ENCODE data around the gene CCDC92B. TPM values are rescaled to one million over a fixed set of nuclear protein-coding genes. Genes with fewer than 3 reads are reported as not detected.
"Not testable (repeated sequence)": the region's sequence is repeated elsewhere in the genome, so short reads cannot be mapped to it uniquely, and the experiment has no call there.

The CCDC92B gene
- total RNA-seq, 2 donors from 2014 or later = 0.13 to 0.37 TPM

DNA sequence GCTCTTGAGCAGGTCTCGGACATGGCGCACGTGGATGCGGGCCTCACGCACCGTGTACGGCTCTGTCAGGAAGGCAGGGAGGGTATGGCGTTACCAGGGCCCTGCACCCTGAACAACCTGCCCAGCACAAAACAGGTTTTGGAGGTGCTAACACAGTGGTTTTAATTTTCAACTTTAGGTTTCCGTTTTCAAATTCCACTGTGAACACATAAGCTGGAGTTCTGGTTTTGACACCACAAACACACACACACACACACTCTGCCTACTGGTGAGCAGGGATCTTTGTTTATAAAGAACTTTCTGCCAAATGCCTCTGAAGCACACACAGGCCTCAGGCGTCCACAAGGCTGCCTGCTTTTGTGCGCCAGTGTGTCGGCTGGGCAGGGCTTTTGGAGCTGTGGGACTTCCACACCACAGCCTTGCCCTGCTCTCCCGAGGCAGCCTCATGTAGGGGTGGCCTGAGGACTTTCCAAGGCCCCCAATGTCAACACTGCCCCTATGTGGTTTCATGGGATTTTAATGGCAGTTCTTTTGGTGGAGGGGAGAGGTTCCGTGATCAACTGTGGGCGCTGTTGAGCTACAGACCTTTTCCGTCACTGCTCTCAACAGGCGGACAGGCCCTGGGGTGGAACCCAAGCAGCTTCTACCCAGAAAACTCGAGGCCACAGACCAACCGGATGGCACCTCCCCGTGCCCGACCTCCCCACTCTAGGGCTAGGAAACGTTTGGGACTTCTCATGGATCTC is 47.3 kb downstream of the CCDC92B start:
- DNase-seq (no peak), ATAC-seq (no peak)
- no peaks in the 10 kb centered on the region for H3K9me3 ChIP-seq (ENCODE audit: control insufficient read depth, low read length, poor library complexity, severe bottlenecking)
- Mint-ChIP-seq H3K27me3 (no peaks in the 10 kb centered on the region), H3K27ac (no peak overlapping the region), H3K36me3 (ENCODE audit: low read depth) (no peaks in the 10 kb centered on the region), H3K4me1 (peaks cover 8% of the 10 kb centered on the region), H3K4me3 (no peak overlapping the region)

DNA sequence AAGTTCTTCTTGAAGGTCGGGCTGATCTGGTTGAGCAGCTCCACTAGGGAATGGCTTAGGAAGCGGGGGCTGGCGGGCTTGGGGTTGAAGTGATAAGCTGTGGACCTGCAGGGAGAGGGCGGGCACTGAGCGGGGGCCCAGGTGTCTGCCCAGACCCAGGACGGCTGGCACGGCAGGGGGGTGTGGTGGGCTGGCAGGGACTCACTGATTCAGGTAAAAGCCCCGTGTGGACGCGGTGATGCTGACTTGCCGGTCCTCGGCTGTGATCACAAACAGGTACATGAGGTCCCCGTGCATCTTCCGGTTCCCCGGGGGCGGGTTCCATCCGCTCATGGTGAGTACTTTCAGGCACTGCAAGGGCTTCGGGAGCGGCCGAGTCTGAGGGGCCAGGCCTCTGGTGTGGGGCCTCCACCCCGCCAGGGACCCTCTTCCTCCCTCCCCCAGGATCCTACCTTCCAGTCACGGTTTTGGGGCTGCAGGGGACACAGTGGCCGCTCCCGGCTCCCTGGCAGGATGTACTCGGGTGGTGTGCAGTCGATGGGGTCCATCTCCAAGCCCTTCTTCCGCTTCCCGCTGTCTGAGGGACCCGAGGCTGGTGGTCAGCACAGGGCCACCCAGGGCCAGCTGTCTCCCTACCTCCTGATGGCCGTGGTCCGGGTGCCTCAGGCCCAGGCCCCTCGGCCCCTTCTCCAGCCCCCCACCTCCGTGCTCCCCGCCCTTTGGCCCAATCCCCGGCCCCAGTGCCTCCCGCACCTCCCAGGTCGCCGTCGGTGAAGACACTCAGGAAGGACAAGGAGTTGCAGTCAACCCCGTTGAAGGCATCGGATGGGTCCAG is 48.1 kb downstream of the CCDC92B start:
- H3K36me3 Mint-ChIP-seq (ENCODE audit: low read depth) = no peaks in the 10 kb centered on the region
- no peak for DNase-seq
- H3K4me1 Mint-ChIP-seq = peaks cover 8% of the 10 kb centered on the region
- no peaks in the 10 kb centered on the region for H3K27me3 Mint-ChIP-seq
- no peak overlapping the region for H3K27ac Mint-ChIP-seq
- no peak overlapping the region for H3K4me3 Mint-ChIP-seq
- no peaks in the 10 kb centered on the region for H3K9me3 ChIP-seq (ENCODE audit: control insufficient read depth, low read length, poor library complexity, severe bottlenecking)
- ATAC-seq = no peak

DNA sequence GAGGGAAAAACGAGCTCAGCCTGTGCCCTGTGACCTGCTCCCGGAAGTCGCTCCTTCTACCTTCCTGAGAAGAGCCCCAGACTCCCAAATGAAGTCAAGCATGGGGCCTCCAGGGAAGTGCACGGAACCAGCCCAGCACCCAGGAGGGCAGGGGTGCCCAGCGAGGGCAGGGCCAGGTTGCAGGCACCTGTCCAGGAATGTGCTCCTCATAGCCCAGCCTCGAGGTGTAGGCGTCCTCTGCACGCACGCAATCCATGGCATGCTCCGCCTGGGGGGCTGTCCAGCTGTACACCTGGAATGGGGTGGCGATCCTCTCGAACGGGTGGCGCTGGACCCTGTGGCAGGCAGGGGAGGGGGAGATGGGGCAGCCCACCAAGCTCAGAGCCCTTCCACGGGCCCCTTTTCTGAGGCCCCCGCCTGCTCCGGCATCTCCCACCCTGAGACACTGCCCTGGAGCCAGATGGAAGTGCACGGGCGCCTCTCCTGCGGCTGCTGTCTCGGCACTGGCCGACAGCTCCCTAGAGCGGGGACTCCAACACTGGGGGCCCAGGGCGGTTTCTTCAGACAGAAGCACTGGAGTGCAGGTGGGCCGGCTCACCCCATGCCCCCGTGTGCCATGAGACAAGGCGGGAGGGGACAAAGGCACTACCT is 48.8 kb downstream of the CCDC92B start:
- no peak for DNase-seq
- no peak overlapping the region for H3K4me3 Mint-ChIP-seq
- peaks cover 6% of the 10 kb centered on the region for H3K4me1 Mint-ChIP-seq

DNA sequence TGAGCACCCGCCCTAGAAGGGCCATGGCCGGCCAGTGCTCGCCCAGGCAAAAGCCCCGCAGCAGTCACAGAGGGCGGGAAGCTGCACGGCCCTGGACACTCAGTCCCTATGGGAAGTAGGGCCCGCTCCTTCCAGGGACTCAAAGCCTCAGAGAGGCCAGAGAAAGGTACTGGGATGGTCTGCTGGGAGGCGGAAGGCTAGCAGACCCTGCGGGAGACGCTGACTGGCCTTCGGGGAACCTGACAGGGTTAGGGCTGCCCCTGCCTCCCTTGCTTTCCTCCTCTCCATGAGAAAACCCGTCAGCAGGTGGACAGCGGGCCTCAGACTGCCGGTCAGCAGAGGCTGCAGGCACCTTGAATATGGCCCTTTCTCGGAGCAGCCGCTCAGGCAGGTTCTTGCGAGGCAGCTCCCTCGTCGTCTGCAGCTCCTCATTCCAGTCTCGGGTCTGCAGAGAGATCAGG is 49.4 kb downstream of the CCDC92B start:
- H3K9me3 ChIP-seq (ENCODE audit: control insufficient read depth, low read length, poor library complexity, severe bottlenecking) = no peaks in the 10 kb centered on the region
- no peak overlapping the region for H3K4me3 Mint-ChIP-seq
- ATAC-seq (no peak), DNase-seq (no peak)
- no peaks in the 10 kb centered on the region for H3K36me3 Mint-ChIP-seq (ENCODE audit: low read depth)
- H3K27ac Mint-ChIP-seq = no peak overlapping the region
- H3K4me1 Mint-ChIP-seq = peaks cover 2% of the 10 kb centered on the region
- no peaks in the 10 kb centered on the region for H3K27me3 Mint-ChIP-seq

More for the DNA sequence above, 48.8 kb downstream of the CCDC92B start:
- Mint-ChIP-seq H3K27me3 (no peaks in the 10 kb centered on the region), H3K36me3 (ENCODE audit: low read depth) (no peaks in the 10 kb centered on the region), H3K27ac (no peak overlapping the region)
- ATAC-seq = no peak
- no peaks in the 10 kb centered on the region for H3K9me3 ChIP-seq (ENCODE audit: control insufficient read depth, low read length, poor library complexity, severe bottlenecking)

DNA sequence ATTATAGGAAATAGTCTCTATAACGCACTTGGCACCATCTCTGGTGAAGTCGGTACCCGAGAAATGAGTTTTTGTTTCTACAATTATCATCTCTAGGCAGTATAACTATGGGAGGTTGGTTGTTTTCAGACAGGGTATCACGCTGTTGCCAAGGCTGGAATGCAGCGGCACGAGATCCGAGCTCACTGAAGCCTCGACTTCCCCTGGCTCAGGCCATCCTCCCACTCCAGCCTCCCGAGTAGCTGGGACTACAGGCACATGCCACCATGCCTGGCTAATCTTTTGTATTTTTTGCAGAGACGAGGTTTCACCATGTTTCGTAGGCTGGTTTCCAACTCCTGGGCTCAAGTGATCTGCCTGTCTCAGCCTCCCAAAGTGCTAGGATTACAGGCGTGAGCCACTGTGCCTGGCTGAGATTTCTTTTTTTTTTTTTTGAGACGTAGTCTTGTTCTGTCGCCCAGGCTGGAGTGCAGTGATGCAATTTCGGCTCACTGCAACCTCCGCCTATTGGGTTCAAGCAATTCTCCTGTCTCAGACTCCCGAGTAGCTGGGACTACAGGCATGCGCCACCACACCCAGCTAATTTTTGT is 50.1 kb downstream of the CCDC92B start:
- not testable (repeated sequence) for H3K9me3 ChIP-seq (ENCODE audit: control insufficient read depth, low read length, poor library complexity, severe bottlenecking); ATAC-seq; H3K4me1 Mint-ChIP-seq; H3K27ac Mint-ChIP-seq; H3K4me3 Mint-ChIP-seq; H3K27me3 Mint-ChIP-seq; H3K36me3 Mint-ChIP-seq (ENCODE audit: low read depth); DNase-seq

DNA sequence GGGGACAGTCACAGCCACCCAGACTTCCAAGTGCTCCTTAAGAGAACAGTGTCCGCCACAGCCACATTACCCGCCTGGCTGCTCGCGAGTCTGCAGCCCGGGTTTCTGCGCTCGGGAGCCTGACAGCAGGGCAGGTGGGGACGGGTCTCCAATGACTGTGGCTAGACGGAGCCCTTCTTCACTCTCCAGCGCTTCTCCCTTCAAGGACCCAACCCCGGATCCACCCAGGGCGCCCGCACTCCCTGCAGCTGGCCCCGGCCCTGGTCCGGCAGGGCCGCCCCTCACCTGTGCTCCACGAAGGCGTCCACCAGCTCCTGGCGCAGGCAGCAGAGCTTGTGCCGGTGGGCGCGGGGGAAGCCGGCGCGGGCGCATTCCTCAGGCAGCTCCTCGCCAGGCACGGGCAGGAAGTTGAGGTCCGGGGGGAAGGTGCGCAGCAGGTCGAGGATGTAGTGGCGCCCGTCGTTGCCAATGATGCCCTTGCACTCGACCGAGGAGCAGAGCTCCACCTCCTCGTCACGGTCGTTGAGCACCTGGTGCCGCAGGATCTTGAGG is 51.8 kb downstream of the CCDC92B start:
- DNase-seq (peak in 1 of 3 donors; percentile 3), ATAC-seq (no peak)
- Mint-ChIP-seq H3K27me3 (no peaks in the 10 kb centered on the region), H3K36me3 (ENCODE audit: low read depth) (no peaks in the 10 kb centered on the region), H3K4me1 (no peaks in the 10 kb centered on the region), H3K4me3 (no peak overlapping the region), H3K27ac (no peak overlapping the region)
- no peaks in the 10 kb centered on the region for H3K9me3 ChIP-seq (ENCODE audit: control insufficient read depth, low read length, poor library complexity, severe bottlenecking)

DNA sequence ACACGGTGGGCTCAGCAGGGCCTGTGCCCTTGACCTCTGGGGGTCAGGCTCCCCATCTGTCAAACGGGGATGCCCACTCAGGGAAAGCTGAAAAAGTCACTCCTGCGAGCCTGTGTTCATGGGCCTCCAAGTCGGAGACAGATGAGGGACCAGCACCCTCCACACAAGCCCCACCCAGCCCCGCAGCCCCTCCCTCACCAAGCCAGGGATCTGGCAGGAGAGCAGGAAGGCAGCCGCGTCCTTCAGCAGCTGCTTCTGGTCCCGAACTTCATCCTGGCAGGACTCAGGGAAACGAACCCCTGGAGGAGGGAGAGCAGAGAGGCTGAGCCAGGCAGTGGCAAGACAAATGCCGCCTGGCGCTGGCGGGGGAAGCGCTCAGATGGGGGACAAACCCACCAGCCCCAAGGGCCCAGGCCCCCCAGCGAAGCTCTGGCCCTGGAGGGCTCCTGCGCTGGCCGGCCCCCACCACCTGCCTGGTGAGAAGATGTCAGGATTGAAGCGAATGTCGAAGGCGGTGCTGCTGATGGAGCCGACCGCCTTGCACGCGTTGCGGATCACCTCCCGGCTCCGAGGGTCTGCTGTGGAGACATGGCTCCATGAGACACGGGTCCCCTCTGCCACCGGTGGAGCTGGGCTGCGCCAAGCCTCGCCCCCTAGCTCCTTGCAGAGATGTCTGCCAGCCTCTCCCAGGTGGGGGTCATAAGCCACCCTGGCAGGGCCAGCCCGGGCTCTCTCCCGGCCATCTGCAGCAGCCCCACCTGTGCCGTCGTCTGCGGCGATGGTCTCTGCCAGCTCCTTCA is 53.3 kb downstream of the CCDC92B start:
- H3K36me3 Mint-ChIP-seq (ENCODE audit: low read depth) = no peaks in the 10 kb centered on the region
- no peak for DNase-seq

DNA sequence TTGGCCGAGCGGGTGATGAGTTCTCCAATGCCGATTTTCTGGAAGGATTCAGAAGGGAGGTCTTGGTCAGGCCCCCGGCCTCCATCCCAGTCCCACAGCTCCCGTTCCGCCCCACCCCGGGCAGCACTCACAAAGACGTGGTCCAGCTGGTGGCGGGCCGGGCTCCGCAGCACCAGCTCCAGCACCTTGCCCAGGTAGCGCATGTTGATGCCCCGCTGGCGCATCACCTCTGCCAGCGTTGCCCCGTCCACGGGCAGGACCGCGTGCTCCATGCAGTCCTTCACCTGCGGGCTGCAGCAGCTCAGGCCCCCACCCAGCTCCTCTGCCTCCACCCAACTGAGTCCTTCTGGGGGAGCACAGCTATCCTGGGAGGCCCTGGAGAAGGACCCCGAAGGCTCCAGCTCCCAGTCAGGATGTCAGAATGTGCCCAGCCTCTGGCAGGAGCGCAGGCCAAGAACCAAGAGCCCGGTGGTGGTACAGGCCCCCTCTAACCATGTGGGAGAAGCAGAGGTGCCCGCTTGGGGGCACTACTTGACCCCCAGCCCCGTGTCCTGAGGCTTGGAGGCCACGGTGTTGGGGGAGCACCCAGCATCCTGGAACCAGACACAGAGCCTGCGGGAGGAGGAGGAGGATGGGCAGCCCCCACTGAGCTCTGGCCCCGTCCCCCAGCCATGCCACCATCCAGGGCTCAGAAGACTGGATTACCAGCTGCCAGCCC is 54.0 kb downstream of the CCDC92B start:
- Mint-ChIP-seq H3K4me3 (no peak overlapping the region), H3K27ac (no peak overlapping the region), H3K36me3 (ENCODE audit: low read depth) (no peaks in the 10 kb centered on the region), H3K27me3 (no peaks in the 10 kb centered on the region), H3K4me1 (no peaks in the 10 kb centered on the region)
- DNase-seq (no peak), ATAC-seq (no peak)
- no peaks in the 10 kb centered on the region for H3K9me3 ChIP-seq (ENCODE audit: control insufficient read depth, low read length, poor library complexity, severe bottlenecking)

More for the DNA sequence above, 53.3 kb downstream of the CCDC92B start:
- H3K4me3 Mint-ChIP-seq = no peak overlapping the region
- H3K4me1 Mint-ChIP-seq = no peaks in the 10 kb centered on the region
- no peaks in the 10 kb centered on the region for H3K9me3 ChIP-seq (ENCODE audit: control insufficient read depth, low read length, poor library complexity, severe bottlenecking)
- H3K27me3 Mint-ChIP-seq = no peaks in the 10 kb centered on the region
- H3K27ac Mint-ChIP-seq = no peak overlapping the region
- no peak for ATAC-seq

DNA sequence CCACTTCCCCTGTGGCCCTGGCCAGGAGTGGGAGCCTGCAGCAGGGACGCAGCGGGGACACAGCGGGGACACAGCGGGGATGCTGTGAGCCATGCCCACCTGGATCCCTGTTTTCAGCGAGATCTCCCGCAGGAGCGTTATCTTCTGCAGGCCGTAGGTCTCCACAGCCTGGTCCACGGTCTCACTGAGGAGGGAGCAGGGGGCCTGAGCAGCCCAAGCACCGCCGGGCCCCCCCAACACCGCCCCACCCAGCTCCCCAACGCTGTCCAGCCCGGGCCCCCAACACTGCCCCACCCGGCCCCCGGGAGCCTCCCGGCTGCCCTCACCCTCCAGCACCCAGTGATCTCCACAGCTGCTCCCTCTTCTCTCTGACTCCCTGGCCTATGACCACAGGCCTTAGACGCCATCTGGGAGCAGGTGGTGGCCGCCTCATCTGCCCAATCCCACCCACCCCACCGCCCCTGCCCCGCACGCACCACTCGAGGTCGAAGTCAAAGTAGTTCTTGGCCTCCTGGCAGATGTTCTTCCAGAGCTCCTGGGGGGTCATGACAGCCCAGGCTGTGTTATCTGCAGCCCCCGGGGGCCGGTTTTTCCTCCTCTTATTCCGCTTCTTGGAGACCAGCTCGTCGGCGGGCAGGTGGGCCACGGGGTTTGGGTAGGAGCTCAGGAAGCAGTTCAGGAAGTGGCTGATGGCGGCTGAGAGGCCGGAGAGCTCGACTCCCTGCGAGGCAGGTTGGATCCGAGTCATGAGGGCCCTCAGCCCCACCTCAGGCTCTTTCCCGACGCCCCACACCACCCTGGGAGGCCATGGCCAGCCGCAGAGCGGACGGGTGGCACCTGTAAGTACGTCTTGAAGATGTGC is 54.8 kb downstream of the CCDC92B start:
- ATAC-seq (no peak), DNase-seq (no peak)
- no peaks in the 10 kb centered on the region for H3K9me3 ChIP-seq (ENCODE audit: control insufficient read depth, low read length, poor library complexity, severe bottlenecking)
- no peaks in the 10 kb centered on the region for H3K36me3 Mint-ChIP-seq (ENCODE audit: low read depth)
- H3K4me1 Mint-ChIP-seq = no peaks in the 10 kb centered on the region
- H3K4me3 Mint-ChIP-seq = no peak overlapping the region
- no peak overlapping the region for H3K27ac Mint-ChIP-seq
- H3K27me3 Mint-ChIP-seq = no peaks in the 10 kb centered on the region

DNA sequence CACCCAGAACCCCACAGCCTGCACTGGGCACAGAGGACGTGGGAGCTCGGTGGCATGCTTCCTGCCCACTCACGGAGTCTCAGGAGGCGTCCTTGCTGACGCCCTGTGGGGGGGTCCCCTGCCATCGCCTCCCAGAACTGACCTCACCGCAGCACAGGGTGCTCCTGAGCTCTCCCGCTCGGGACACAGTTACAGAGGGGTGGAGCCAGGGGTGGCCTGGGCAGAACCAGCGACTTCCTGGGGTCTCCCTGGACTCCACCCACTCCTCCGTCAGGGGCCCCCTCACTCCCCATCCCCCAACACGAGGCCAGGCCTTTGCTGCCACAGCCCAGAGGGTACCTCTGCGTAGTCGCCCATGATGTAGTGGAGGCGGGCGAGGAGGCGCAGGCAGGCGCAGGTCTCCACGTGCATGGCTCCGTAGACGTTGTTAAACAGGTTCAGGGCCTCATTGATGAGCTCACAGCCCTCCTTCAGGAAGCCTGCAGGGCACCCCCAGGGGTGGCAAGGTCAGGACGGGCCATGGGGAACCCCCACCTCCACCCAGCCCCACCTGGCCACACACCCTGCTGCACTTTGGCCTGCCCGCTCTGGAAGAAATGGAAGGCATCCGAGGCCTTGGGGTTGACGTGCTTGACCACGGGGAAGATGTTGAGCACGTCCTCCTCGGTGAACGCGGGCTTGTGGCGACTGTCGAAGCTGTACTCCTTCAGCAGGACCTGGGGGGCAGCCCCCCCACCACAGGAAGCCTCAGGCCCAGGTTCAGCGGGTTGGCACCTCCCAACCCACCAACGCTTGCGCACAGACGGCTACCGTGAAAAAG is 55.7 kb downstream of the CCDC92B start:
- ATAC-seq (no peak), DNase-seq (no peak)
- peaks cover 4% of the 10 kb centered on the region for H3K4me1 Mint-ChIP-seq
- H3K27ac Mint-ChIP-seq = no peak overlapping the region
- no peaks in the 10 kb centered on the region for H3K36me3 Mint-ChIP-seq (ENCODE audit: low read depth)
- no peak overlapping the region for H3K4me3 Mint-ChIP-seq
- no peaks in the 10 kb centered on the region for H3K27me3 Mint-ChIP-seq
- H3K9me3 ChIP-seq (ENCODE audit: control insufficient read depth, low read length, poor library complexity, severe bottlenecking) = no peaks in the 10 kb centered on the region

DNA sequence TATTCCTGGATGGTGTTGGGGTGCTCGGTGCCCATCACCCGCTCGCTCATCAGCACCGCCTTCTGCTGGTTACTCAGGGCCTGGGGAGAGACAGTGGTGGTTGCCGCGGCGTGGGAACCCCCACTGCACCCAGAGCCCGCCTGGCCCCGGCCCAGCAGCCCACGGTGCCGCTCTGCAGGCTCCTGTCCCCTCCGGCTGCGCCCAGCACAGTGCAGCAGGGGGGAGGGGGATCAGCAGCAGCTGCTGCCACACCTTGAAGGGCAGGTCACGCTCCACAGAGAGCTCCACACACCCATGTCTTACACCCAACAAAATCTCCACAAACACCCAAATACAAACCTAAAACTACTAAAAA is 56.7 kb downstream of the CCDC92B start:
- H3K9me3 ChIP-seq (ENCODE audit: control insufficient read depth, low read length, poor library complexity, severe bottlenecking) = no peaks in the 10 kb centered on the region
- Mint-ChIP-seq H3K4me3 (no peak overlapping the region), H3K36me3 (ENCODE audit: low read depth) (no peaks in the 10 kb centered on the region), H3K27me3 (no peaks in the 10 kb centered on the region), H3K27ac (no peak overlapping the region), H3K4me1 (peaks cover 4% of the 10 kb centered on the region)
- DNase-seq (no peak), ATAC-seq (no peak)
